Kidney glomerular epithelial cell (primary cell): ENCODE measurements around the gene ZNF776.
"Not testable (repeated sequence)": the region's sequence is repeated elsewhere in the genome, so short reads cannot be mapped to it uniquely, and the experiment has no call there.

Source experiments
- DNase-seq: peaks from one replicate; lab custom pipeline; 2025; lab: John Stamatoyannopoulos, UW

The ZNF776 gene

DNA sequence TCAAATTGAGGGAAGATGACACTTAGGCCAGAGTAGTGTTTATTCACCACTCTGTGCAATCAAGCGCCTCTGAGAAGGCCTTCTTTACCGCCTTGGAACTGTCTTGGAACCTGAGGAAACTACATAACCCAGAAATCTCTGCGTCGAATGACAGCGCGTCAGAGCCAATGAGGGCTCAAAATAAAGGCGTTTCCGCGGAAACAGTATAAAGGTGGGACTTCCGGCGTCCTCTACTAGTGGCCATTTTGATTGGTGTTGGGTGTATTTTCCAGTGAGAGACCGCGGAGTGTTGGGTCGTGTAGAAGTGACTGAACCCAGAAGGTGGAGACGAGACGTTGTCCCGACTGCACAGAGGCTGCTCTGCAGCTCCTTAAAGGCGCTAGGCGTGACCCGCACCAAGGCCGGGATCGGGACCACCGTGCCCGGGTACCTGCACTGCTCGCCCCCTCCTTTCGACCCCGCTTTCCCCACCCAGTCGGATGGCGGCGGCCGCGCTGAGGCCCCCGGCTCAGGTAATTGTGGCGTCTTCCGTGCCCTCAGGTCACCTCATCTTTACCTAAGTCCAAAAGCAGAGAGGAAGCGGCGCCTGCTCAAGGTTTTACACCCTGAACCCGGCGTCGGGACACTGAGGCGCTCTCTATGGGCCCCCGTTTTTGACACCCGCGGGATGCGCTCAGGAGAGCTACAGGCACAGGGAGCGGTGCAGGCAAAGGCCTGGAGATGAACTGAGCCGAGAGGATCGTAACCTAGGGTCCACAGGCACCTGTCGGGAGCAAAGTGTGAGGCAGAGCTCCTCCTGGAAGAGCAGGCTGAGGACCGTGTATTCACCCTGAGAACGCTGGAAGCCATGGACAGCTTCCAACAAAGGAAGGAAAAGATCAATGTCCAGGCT, at the start of gene ZNF776:
Gene ZNF776, plus strand, starts transcription at position 236 of the 892 bp plus-strand sequence. Its CDS starts 244 bp downstream, at position 480.
- DNase-seq, result peak; percentile 88

DNA sequence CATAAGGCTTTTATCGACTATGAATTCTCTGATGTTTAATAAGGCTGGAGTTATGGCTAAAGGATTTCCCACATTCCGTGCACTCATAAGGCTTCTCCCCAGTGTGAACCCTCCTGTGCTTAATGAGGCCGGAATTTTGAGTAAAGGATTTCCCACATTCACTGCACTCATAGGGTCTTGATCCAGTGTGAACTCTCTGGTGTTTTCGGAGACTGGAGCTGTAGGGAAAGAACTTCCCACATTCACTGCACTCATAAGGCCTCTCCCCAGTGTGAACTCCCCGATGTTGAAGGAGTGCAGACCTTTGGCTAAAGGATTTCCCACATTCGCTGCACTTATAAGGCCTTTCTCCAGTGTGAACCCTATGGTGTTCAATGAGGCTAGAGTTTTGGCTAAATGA, 45.0 kb upstream of the ZNF776 start:
- no peak for DNase-seq

DNA sequence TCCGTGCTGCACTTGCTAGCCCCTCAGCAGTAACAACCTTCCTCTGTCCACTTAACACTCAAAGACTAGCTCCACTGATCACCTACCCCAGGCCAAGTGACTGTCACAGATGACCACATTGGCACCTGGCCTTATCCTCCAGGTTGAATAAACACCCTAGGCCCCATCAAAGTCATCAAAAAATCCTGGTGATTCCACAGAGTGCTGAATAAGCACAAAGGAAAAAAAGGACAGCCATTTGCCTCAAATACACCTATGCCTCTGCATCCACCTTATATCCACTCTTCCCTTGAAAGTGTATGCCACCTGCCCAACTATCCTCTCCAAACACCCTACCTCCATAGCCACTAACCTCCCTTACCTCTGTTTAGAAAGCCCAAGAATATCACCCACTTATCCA, 40.3 kb upstream of the ZNF776 start:
- DNase-seq, result no peak

DNA sequence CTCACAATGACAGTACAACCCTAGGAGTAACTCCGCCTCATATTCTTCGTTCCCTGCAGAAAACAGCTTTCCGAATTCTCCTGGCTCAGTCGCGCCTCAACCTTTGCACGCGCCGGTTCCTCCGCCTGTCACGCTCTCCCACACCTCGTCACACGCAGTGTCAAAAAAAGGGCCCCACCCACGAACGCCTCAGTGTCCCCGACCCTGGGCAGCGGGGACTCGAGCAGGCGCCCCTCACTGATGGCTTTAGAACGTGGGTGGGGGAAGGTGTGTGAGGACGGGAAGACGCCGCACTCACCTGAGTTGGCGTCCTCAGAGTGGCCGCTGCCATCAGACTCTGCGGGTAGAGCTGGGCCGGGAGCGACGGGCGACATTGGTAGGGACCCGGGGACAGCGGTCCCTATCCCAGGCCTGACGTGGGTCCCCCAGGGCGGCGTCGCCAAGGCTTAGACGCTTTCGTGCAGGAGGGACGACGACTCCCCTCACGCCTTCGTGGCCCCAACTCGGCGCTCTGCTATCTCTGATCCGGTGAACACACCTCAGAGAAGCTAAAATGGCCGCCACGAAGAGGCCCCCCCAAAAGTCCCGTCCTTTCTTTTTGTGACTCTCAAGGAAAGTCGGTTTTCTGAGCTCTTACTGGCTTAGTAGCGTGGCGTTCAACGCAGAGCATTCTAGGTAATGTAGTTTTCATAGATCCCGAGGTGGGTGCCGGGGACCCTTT, 37.8 kb upstream of the ZNF776 start, which contains the start of gene ZNF154:
Gene ZNF154, minus strand, starts transcription at position 564 of the 721 bp plus-strand sequence. Its CDS starts 233 bp downstream, at position 331.
- DNase-seq, result no peak

DNA sequence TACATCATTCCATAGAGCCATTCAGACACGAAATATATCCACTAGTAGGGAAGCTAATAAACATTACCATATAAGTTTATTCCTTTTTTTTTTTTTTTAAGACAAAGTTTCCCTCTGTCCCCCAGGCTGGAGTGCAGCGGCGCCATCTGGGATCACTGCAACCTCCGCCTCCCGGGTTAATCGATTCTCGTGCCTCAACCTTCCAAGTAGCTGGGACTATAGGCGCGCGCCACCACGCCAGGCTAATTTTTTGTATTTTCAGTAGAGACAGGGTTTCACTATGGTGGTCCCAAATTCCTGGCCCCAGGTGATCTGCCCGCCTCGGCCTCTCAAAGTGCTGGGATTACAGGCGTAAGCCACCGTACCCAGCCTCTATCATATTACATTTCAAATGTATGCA, 37.0 kb upstream of the ZNF776 start:
- no peak for DNase-seq

DNA sequence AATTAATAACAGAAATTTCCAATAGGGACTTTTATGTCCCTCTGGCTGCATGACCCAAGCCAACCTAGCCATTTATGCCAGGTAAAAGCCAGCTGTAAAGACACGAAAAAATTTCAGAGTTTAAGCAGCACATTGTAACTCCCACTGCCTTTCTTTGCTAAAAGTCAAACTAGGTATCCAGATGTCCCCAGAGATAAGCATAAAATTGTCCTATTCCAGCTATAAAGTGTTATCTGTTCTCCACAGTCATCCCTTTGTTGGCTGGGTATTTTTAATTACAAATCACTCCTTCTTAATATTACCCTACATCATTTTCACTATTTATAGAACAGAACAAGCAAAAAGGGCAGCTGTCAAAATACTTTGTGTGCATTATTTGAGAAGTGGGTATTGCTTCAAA, 34.4 kb upstream of the ZNF776 start:
- no peak for DNase-seq

DNA sequence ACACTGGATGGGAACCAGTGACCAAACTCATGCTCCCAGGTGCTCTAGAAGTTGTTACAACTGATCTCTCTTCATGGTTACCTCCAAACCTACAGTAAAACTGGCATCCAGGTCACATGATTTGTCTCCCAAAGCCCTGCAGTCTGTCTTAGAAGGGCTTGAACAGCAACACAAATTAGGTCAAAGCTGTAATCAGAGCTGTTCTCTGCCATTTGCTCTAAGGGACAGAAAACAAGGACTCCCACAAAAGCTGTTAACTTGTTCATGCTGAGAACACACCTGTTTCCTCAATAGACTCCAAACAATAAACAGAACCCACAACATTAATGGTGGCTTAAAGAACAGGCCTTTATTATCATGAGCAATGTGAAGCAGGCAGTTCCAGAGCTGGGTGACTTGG, 27.2 kb upstream of the ZNF776 start:
- DNase-seq, result no peak

DNA sequence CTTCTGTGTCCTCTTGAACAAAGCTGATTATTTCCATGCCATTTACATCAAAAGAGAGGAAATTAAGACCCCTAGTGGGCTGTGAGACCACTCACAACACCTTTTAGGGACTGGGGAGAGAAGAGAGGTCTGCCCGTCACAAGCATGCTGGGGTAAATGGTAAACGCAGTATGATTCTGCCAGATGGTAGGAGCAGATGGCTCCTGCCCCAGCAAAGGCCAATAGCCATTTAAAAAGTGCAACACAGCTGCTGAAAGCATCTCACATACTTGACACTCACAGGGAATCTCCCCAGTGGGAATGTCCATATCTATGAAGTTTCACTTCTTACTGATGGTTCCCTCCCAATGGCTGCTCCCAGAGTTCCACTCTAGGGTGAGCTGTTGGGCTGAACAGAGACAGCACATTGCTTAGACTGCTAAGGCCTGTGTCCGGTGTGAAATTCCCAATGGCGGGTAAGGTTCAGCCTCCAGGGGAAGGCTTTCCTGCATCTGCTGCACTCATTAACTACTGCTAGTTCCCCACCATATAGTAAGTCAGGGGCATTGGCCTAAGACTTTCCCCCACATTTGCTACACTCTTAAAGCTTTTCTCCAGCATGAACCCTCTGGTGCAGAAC, 26.6 kb upstream of the ZNF776 start:
- DNase-seq, result no peak

DNA sequence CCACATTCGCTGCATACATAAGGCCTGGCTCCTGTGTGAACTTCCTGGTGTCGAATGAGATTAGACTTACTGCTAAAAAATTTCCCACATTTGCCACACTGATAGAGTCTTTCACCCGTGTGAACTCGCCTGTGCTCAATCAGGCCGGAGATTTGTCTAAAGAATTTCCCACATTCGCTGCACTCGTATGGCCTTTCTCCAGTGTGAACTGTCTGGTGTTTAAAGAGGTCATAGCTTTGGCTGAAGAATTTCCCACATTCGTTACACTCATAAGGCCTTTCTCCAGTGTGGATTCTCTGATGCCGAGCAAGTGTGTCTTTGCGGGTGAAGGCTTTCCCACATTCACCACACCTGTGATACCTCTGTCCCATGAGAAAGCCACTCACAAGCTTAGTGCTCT, 25.7 kb upstream of the ZNF776 start:
- DNase-seq, result no peak

DNA sequence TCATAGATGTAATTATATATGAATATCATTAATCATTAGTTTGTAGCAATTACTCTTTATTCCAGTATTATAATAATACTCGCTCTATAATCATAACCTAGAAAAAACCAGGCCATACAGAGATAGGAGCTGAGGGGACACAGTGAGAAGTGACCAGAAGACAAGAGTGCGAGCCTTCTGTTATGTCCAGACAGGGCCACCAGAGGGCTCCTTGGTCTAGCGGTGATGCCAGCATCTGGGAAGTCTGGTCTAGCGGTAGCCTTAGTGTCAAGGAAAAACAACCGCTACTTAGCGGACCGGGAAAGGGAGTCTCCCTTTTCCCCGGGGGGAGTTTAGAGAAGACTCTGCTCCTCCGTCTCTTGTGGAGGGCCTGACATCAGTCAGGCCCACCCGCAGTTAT, 8.3 kb upstream of the ZNF776 start:
- peak; percentile 3 for DNase-seq

DNA sequence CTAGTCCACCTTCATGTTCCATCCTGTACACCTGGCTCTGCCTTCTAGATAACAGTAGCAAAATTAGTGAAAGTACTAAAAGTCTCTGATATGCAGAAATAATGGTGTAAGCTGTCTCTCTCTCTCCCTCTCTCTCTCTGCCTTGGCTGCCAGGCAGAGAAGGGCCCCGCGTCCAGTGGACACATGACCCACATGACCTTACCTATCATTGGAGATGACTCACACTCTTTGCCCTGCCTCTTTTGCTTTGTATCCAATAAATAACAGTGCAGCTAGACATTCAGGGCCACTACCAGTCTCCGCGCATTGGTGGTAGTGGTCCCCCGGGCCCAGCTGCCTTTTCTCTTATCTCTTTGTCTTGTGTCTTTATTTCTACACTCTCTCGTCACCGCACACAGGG, 7.8 kb upstream of the ZNF776 start:
- not testable (repeated sequence) for DNase-seq

DNA sequence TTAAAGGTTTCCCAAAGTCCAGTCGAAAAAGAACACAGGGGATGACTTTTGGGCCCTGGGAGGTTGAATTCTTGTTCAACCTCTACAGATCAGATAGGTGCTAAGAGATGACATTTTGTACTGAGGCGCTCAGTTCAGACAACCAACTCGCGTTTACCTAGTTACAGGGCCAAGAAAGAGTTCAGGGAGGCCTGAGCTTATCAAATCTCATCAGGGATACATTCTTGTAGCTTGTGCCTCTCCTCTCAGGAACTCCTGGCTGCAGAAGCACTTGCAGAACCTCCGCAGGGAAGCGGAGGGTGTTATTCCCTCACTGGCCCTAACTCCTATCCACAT, 825 bp downstream of the ZNF776 start:
- no peak for DNase-seq

DNA sequence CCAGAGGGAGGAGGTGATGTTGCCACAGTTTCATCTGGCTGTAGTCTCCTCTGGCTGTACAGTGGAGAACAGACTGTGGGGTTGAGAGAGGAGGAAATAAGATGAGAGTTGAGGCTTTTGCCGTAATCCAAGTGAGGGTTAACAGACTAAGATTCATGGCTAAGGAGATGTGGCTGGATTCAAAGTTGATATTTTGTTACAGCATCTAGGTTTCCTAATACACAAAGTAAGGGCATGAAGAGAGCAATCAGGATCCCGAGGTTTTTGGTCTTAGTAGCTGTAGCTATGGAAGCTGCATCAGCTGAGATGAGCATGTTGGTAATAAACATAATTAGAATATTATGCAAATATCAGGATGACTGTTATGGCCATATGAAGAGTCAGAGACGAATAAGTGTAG, 1.4 kb downstream of the ZNF776 start:
- no peak for DNase-seq

DNA sequence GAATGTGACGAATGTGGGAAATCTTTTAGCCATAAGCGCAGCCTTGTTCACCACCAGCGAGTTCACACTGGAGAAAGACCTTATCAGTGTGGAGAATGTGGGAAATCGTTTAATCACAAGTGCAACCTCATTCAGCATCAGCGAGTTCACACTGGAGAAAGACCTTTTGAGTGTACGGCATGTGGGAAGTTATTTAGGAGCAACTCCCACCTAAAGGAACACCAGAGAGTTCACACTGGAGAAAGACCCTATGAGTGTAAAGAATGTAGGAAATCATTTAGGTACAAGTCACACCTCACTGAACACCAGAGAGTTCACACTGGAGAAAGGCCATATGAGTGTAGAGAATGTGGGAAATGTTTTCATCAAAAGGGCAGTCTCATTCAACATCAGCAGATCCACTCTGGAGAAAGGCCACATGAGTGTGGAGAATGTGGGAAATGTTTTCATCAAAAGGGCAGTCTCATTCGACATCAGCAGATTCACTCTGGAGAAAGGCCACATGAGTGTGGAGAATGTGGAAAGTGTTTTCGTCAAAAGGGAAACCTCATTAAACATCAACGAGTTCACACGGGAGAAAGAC, 7.6 kb downstream of the ZNF776 start:
- DNase-seq, result no peak

DNA sequence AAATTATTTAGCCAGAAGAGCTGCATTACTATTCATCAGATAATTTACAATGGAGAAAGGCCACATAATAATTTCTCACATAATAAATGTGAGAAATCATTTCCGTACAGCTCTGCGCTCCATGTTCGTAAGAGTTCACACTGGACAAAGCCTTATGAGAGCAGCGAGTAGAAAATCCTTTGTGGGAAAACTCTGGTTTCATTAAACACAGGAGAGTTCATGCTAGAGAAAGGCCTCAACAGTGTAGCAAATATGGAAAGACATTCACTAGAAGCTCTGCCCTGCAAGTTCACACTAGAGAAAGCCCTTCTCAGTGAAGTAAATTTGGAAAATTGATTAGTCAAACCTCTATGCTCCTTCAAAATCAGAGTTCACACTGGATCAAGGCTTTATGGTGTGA, 8.4 kb downstream of the ZNF776 start:
- no peak for DNase-seq

DNA sequence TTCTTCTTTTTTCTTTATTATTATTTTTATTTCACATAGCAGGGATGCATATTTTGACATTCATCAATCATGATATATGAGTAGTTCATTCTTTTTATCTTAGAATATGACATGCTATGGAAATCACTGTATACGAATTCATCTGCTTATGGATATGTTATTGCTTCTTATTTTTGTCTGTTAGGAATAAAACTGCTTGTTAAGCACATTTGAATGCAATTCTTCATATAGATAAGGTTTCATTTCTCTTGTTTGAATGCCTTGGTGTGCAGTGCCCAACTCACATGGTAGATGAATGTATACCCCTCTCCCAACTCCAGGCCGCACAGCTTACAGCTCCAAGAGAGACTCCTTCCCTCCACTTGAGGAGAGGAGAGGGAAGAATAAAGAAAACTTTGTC, 11.3 kb downstream of the ZNF776 start:
- DNase-seq, result no peak

DNA sequence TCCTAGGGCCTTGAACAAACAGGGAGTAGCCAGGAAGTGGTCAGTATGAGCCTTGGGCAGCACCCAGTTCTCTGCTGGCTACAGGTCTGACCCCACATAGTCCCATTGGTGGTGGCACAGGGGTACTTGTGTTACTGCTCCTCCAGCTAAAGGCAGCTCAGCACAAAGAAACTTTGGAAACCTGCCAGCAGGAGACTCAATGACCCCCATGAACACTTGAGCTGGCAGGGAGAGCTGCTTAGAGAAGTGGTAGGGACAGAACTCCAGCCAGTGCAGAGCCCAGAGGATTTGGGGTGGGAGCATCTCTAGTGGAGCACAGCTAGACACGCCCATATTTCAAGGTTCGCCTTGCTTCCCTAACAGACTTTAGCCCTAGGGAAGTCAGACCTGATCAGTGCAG, 12.5 kb downstream of the ZNF776 start:
- DNase-seq, result no peak

DNA sequence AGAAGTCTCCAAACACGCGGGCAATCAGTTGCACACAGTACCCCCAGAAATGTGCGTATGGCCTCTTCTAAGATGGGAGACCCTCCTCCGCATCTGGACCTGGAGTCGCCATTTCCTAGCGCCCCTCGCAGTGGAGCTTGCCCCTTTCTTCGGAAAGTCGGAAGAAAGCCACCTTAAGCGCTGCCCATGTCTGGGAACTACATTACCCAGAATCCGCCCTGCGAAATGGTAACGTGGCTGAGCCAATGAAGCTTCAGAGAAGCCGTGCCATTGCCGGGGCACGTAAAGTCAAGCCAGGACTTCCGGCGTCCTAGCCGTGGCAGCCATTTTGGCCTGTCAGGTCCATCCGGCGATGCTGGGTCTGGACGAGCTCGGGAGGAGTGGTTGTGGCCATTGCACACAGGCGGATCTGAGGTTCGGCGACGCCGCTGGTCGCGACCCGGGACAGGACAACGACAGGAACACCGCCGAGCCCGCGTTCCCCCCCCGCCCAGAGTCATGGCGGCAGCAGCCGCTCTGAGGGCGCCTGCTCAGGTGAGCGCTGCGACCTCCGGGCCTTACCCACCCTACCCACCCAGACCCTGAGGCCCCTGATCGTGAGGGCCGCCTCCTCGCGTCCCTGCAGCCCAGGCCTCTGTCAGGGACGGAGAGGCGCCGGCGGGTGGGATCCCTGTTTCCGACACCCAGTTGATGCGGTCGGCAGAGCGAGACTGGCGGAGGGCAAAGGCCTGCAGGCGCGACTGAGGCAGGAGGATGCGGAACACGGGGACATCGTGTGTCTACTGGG, 22.9 kb downstream of the ZNF776 start, which contains the start of gene ZNF586:
Gene ZNF586, plus strand, starts transcription at position 332 of the 787 bp plus-strand sequence. Its CDS starts 167 bp downstream, at position 499.
- DNase-seq, result peak; percentile 87

DNA sequence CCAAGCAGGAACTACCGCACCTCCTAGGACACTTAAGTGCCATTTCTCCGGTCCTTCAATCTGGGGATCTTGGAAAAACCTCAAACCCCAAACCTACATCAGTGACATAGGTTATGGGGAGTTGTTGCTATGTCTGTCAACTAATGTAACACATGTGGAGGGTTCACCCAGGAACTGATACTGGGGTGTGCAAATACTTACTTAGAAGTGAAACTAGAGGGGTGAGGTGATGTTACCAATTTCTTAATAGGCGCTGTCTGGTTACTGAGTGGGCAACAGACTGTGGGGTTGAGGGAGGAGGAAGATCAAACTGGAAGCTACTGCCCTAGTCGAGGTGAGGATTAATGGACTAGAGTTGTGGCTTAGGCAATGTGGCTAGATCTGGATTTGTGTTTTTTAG, 24.8 kb downstream of the ZNF776 start:
- DNase-seq, result no peak

DNA sequence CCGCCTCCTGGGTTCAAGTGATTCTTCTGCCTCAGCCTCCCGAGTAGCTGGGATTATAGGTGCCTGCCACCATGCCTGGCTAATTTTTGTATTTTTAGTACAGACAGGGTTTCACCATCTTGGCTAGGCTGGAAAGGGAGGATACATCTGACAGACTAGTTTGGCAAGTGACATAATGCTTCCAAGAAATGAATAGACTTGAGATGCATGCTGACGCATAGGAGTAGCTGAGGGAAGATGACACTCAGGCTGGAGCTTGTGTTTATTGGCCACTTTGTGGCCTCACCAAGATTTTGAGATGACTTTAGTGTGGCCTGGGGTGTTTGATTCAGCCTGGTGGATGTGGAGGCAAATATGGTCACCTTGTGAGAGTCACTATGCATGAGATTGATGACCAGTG, 26.9 kb downstream of the ZNF776 start:
- DNase-seq, result no peak

DNA sequence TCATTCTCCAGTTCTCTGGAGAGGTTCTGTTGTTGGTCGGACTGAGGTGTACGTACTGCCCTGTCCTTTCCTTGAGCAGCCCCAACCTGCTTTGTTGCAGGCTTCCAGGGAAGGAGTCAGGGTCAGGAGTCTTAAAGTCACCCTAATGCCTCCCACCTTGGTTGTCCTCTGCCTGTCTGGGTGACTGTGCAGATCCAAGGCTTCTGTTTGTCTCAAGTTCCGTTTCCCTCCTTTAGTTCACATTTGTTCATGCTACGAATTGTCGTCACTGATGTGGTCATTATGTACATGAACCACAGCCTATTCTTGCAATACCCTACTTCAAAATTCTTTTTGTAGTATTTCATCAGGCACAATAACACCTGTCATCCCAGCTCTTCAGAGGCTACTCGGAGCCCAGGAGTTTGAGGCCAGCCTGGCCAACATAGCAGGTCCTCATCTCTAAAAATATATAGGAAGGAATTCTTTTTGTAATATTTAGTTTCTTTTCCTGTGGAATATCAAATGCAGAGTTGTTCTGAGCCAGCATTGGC, 30.2 kb downstream of the ZNF776 start:
- DNase-seq, result no peak
